Psoas muscle (tissue), 8 donors: ENCODE data around the gene KIR3DL2. TPM values are rescaled to one million over a fixed set of nuclear protein-coding genes. Genes with fewer than 3 reads are reported as not detected.
"Not testable (repeated sequence)": the region's sequence is repeated elsewhere in the genome, so short reads cannot be mapped to it uniquely, and the experiment has no call there.

Experiments used
- ATAC-seq, 4 donors: fragments of 200-7000 bp; cut with Tn5 transposase; one replicate each; pipeline ENCODE4 v1.9.1; 2020; ENCODE audit warnings: moderate library complexity in 3 of 4, mild to moderate bottlenecking in 2 of 4
- DNase-seq, 2 donors: peaks; one replicate each; pipeline ENCODE4 v3.0.0-alpha.2; 2020
- H3K27ac ChIP-seq: fragments of 200-600 bp; one replicate; pipeline ENCODE4 v1.8.0; 2022
- H3K27me3 ChIP-seq, 3 donors: fragments of 200-600 bp in 1 of 3; one replicate each; pipeline versions ENCODE4 v1.6.1 to v1.8.0; 2013 to 2022; ENCODE audit warnings: low read length in 2 of 3, mild to moderate bottlenecking in 2 of 3, moderate library complexity in 1 of 3; ENCODE audit not compliant: insufficient read depth in 3 of 3
- H3K36me3 ChIP-seq, 2 donors: fragments of 200-600 bp in 1 of 2; one replicate each; pipeline versions ENCODE4 v1.6.1 to v1.8.0; 2013 to 2022; ENCODE audit warnings: low read depth in 1 of 2, mild to moderate bottlenecking in 1 of 2, moderate library complexity in 1 of 2; ENCODE audit not compliant: insufficient read depth in 1 of 2
- H3K4me1 ChIP-seq: fragments of 200-600 bp; one replicate; pipeline ENCODE4 v1.8.0; 2022
- H3K4me3 ChIP-seq: fragments of 200-600 bp; one replicate; pipeline ENCODE4 v1.8.0; 2022; ENCODE audit warnings: mild to moderate bottlenecking
- H3K9me3 ChIP-seq: fragments of 200-600 bp; one replicate; pipeline ENCODE4 v1.8.0; 2022
- WGBS, 3 donors: extraction: QIAGEN DNeasy Blood & Tissue Kit; methylation state at CpG; one replicate each; pipeline versions ENCODE4 v1.1.6 to v1.1.7; 2013; 5-methylcytosine and 5-hydroxymethylcytosine counted together
- intact Hi-C, 2 donors: fragments of 100-400 bp; cut with DNase I; formaldehyde crosslinking; loops; one replicate each; pipeline versions ENCODE4 v1.11.0 to v1.14.2; 2022
- long read RNA-seq, 2 donors: library from polyadenylated mRNA; unstranded; transcript quantifications; one replicate each; pipeline ENCODE4 v2.0.0, GENCODE V29; 2021
- polyA plus RNA-seq, 3 donors: library from polyadenylated mRNA; stranded (reverse); fragments of 200-250 nt; gene quantifications; one replicate each; pipeline ENCODE4 v1.2.3, GENCODE V29; 2013
- total RNA-seq, 4 donors: library from RNA; stranded (reverse); fragmentation: NEBNext Ultra II Directional in 2 of 4; extraction: Animal tissue kit (Norgen Biotek cat#: 25700) in 2 of 4; gene quantifications; one replicate each; pipeline versions ENCODE4 v1.2.1 to v1.2.4, GENCODE V29; 2021 to 2023
- TF ChIP-seq, protein P1 (sequence below): fragments of 200-600 bp; IDR thresholded peaks from one replicate; pipeline ENCODE4 v1.8.0; 2022; ENCODE audit warnings: antibody characterized with exemption
- donor health status: healthy with polysubstance abuse.
- donor health status: DM: no; HTN: no; CAD: no; lungs with moderate emphysema.
- donor health status: Bipolar disorder and iron deficiency.
- donor health status: healthy.
- donor health status: DM: yes; HTN: yes; CAD: no.
- donor health status: DM: no; HTN: no; CAD: no.
- donor health status: DM: no; HTN: no; CAD: no.
- donor health status: DM: yes; HTN: yes; CAD: no.

Gene KIR3DL2
- total RNA-seq (not detected), polyA plus RNA-seq (under 1 TPM in 1 of 3 donors, not detected in 2; 0.03 TPM)
- long read RNA-seq, donor 1: 0 reads
- long read RNA-seq, donor 2: 0 reads

DNA sequence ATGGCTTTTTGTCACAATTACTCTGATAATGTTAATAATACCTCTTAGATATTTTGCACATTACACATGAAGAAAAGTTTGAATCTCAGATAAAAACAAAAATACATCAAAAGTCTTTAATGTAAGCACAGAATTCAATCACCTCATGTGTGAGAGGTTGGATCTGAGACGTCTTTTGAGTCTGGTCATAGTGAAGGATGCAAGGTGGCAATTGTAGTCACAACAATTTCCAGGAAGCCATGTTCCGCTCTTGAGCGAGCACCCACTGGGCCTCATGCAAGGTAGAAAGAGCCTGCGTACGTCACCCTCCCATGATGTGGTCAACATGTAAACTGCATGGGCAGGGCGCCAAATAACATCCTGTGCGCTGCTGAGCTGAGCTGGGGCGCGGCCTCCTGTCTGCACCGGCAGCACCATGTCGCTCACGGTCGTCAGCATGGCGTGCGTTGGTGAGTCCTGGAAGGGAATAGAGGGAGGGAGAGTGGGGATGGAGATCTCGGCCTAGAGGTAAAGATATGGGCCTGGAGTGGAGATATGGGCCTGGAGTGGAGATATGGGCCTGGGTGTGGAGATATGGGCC is at the start of gene KIR3DL2:
KIR3DL2 (plus strand) TSS at position 383 of the 580 bp plus-strand sequence; CDS start at position 416, 33 bp downstream.
- H3K4me1 ChIP-seq, H3K9me3 ChIP-seq, DNase-seq, H3K27me3 ChIP-seq, ATAC-seq, intact Hi-C loops, H3K4me3 ChIP-seq, H3K27ac ChIP-seq, H3K36me3 ChIP-seq: not testable (repeated sequence)
- WGBS, 3 donors: 82 to 88% (median 85%) methylated on average over 14 to 16 of the region's 16 CpGs

DNA sequence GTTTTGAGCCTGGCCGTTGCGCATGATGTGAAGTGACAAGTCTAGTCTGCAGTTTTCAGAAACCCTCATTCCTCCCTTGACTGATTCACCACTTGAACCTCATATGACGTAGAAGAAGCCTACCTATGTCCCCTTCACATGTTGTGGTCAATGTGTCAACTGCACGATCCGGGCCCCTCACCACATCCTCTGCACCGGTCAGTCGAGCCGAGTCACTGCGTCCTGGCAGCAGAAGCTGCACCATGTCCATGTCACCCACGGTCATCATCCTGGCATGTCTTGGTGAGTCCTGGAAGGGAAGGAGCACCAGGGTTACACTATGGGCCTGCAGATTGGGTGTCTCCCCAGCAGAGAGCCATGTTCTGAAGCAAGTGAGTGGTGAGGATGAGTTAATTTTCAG is 46.8 kb upstream of the KIR3DL2 start, which contains the start of gene KIR2DL4:
KIR2DL4 (plus strand) TSS at position 201 of the 400 bp plus-strand sequence; CDS start at position 243, 42 bp downstream.
- Histone ChIP-seq H3K27me3 (no peaks in the 10 kb centered on the region), H3K27ac (no peak within 1 kb of the TSS), H3K9me3 (no peaks in the 10 kb centered on the region), H3K4me1 (no peaks in the 10 kb centered on the region), H3K4me3 (no peak within 1 kb of the TSS), H3K36me3 (no peaks in the 10 kb centered on the region)
- ATAC-seq (no peak), DNase-seq (no peak)
- WGBS, 3 donors: 83 to 86% (median 83%) methylated on average over 10 of the region's 10 CpGs
- TF ChIP-seq, protein P1, sequence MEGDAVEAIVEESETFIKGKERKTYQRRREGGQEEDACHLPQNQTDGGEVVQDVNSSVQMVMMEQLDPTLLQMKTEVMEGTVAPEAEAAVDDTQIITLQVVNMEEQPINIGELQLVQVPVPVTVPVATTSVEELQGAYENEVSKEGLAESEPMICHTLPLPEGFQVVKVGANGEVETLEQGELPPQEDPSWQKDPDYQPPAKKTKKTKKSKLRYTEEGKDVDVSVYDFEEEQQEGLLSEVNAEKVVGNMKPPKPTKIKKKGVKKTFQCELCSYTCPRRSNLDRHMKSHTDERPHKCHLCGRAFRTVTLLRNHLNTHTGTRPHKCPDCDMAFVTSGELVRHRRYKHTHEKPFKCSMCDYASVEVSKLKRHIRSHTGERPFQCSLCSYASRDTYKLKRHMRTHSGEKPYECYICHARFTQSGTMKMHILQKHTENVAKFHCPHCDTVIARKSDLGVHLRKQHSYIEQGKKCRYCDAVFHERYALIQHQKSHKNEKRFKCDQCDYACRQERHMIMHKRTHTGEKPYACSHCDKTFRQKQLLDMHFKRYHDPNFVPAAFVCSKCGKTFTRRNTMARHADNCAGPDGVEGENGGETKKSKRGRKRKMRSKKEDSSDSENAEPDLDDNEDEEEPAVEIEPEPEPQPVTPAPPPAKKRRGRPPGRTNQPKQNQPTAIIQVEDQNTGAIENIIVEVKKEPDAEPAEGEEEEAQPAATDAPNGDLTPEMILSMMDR: no peak
- intact Hi-C loops: no loop called here

DNA sequence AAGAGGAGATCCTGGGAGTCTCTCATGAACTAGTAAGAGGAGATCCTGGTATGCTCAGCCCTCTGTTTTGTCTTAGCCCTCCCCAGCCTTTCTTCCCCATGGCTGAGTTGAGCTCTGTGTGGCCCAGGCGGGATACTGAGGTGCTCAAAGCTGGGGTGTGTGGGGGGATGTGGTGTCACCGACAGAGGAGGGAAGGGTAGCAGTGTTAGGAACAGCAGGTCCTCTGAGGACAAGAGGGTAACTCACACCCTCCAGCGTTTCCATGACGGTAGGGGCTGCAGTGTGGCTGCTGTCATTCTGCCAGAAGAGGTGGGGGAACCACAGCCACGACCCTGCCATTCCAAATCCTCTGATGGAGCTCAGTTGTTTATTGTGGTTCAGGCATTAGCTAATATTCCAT is 46.1 kb upstream of the KIR3DL2 start:
- intact Hi-C loops: no loop called here
- Histone ChIP-seq H3K9me3 (no peaks in the 10 kb centered on the region), H3K27me3 (no peaks in the 10 kb centered on the region), H3K4me3 (no peak overlapping the region), H3K27ac (no peak overlapping the region), H3K4me1 (no peaks in the 10 kb centered on the region), H3K36me3 (no peaks in the 10 kb centered on the region)
- no peak for ATAC-seq
- TF ChIP-seq, protein P1: no peak
- DNase-seq: no peak
- WGBS, 3 donors: 57 to 70% (median 58%) methylated on average over 5 of the region's 5 CpGs

DNA sequence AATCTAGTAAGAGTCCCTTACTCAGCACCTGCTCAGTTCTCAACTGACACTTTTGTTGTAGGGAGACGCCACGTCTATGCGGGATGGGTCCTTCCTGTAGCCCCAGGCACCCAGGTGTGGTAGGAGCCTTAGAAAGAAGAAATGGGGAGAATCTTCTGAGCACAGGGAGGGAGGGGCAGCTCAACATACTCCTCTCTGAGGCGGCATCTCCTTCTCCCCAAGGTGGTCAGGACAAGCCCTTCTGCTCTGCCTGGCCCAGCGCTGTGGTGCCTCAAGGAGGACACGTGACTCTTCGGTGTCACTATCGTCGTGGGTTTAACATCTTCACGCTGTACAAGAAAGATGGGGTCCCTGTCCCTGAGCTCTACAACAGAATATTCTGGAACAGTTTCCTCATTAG is 45.7 kb upstream of the KIR3DL2 start:
- TF ChIP-seq, protein P1: no peak
- DNase-seq: no peak
- intact Hi-C loops: no loop called here
- 86 to 90% (median 89%) methylated on average over 10 of the region's 10 CpGs for WGBS, 3 donors
- no peaks in the 10 kb centered on the region for H3K9me3 ChIP-seq
- ATAC-seq: no peak
- no peak overlapping the region for H3K27ac ChIP-seq
- no peaks in the 10 kb centered on the region for H3K4me1 ChIP-seq
- no peaks in the 10 kb centered on the region for H3K36me3 ChIP-seq
- H3K4me3 ChIP-seq: no peak overlapping the region
- no peaks in the 10 kb centered on the region for H3K27me3 ChIP-seq

DNA sequence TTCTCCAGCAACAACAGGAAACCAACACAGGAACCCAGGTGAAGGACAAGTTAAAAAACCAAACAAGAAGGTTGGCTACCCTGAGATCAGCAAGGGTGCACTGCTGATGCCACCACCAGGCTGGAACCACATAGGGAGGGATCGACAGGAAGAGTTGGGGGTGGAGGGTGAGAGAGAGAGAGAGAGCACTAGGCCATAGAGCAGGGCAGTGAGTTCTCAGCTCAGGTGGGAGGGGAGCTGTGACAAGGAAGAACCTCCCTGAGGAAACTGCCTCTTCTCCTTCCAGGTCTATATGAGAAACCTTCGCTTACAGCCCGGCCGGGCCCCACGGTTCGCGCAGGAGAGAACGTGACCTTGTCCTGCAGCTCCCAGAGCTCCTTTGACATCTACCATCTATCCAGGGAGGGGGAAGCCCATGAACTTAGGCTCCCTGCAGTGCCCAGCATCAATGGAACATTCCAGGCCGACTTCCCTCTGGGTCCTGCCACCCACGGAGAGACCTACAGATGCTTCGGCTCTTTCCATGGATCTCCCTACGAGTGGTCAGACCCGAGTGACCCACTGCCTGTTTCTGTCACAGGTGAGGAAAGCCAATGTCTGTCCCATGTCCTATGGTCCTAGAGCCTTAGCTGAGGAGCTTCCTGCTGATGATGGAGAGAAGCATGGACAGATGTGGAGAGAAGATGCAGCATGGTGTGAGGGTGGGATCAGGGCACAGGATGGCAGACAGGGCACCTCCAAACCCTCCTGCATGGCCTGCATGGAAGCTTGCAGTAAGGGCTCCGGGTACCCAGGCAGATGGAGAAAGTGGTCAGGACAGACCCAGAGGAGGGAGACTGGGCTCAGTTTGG is 44.4 kb upstream of the KIR3DL2 start:
- TF ChIP-seq, protein P1: no peak
- H3K27ac ChIP-seq: no peak overlapping the region

More for the DNA sequence above, 44.4 kb upstream of the KIR3DL2 start:
- Histone ChIP-seq H3K9me3 (no peaks in the 10 kb centered on the region), H3K36me3 (no peaks in the 10 kb centered on the region), H3K4me1 (no peaks in the 10 kb centered on the region), H3K4me3 (no peak overlapping the region), H3K27me3 (no peaks in the 10 kb centered on the region)
- DNase-seq (no peak), ATAC-seq (no peak)
- WGBS, 3 donors: 78 to 89% (median 85%) methylated on average over 14 of the region's 14 CpGs
- intact Hi-C loops: no loop called here
